Transverse colon (tissue), 4 donors: Measurements from ENCODE around the gene NOL7.

Experiments
- CTCF ChIP-seq, 5 experiments: fragments of 200-600 bp in 3 of 5; fragments of 450-650 bp in 2 of 5; sonication (generic) in 3 of 5; IDR thresholded peaks; 1 replicate in 2 of 5; 2 replicates in 3 of 5; pipeline ENCODE4 v1.5.1; 2016 to 2017; ENCODE audit warnings: antibody characterized with exemption in 5 of 5, inconsistent platforms in 3 of 5, mild to moderate bottlenecking in 2 of 5, moderate library complexity in 1 of 5
- EP300 ChIP-seq: sonication (generic); formaldehyde crosslinking; IDR thresholded peaks from one replicate; pipeline ENCODE4 v1.6.1; 2017; ENCODE audit warnings: antibody characterized with exemption, low read depth
- POLR2AphosphoS5 ChIP-seq, 3 donors: sonication (generic); formaldehyde crosslinking; IDR thresholded peaks; one replicate each; pipeline ENCODE4 v1.6.1; 2016; ENCODE audit warnings: antibody characterized with exemption in 3 of 3

- TF ChIP-seq EP300 (no peak), CTCF (IDR thresholded peaks at IDR 0.05) (no peak), POLR2AphosphoS5 (IDR thresholded peaks at IDR 0.05) (no peak)
These were observed 33.7 kb downstream of the NOL7 start for GRCh38 chr6:13648850-13649249.
